Liver (tissue), 9 donors: ENCODE data around the gene ZNF366. TPM values are rescaled to one million over a fixed set of nuclear protein-coding genes. Genes with fewer than 3 reads are reported as not detected.

Experiments
- DNase-seq: peaks from one replicate; pipeline ENCODE4 v3.0.0-alpha.2; 2017; ENCODE audit warnings: low spot score
- H3K27ac ChIP-seq, 2 donors: one replicate each; pipeline ENCODE4 v1.7.0; 2013; ENCODE audit warnings: inconsistent platforms in 2 of 2, low read length in 2 of 2, control low read depth in 1 of 2, low read depth in 1 of 2, mild to moderate bottlenecking in 1 of 2
- H3K27me3 ChIP-seq, 4 donors: one replicate each; pipeline versions ENCODE4 v1.6.1 to v1.7.0; 2013; ENCODE audit warnings: low read length in 3 of 4, inconsistent platforms in 1 of 4, mild to moderate bottlenecking in 1 of 4, moderate library complexity in 1 of 4; ENCODE audit not compliant: control insufficient read depth in 4 of 4, insufficient read depth in 4 of 4
- H3K36me3 ChIP-seq, 4 donors: one replicate each; pipeline versions ENCODE4 v1.6.1 to v1.7.0; 2013; ENCODE audit warnings: low read length in 3 of 4, mild to moderate bottlenecking in 3 of 4, low read depth in 1 of 4, moderate library complexity in 1 of 4; ENCODE audit not compliant: control insufficient read depth in 4 of 4, insufficient read depth in 3 of 4
- H3K4me1 ChIP-seq, 4 donors: one replicate each; pipeline versions ENCODE4 v1.6.1 to v1.7.0; 2013; ENCODE audit warnings: low read length in 3 of 4, mild to moderate bottlenecking in 3 of 4, moderate library complexity in 1 of 4; ENCODE audit not compliant: control insufficient read depth in 4 of 4, insufficient read depth in 4 of 4
- H3K4me3 ChIP-seq, 3 donors: one replicate each; pipeline versions ENCODE4 v1.6.1 to v1.7.0; 2013; ENCODE audit warnings: low read length in 3 of 3, control low read depth in 1 of 3, low read depth in 1 of 3, mild to moderate bottlenecking in 1 of 3
- H3K9ac ChIP-seq, 2 donors: one replicate each; pipeline ENCODE4 v1.7.0; 2013; ENCODE audit warnings: low read length in 2 of 2, mild to moderate bottlenecking in 2 of 2, moderate library complexity in 2 of 2, control low read depth in 1 of 2, low read depth in 1 of 2
- H3K9me3 ChIP-seq, 4 donors: one replicate each; pipeline versions ENCODE4 v1.6.1 to v1.7.0; 2013; ENCODE audit warnings: low read length in 3 of 4; ENCODE audit not compliant: control insufficient read depth in 4 of 4
- ATF3 ChIP-seq: IDR thresholded peaks from 2 replicates; pipeline ENCODE4 v1.6.1; 2016; ENCODE audit warnings: antibody characterized with exemption
- CTCF ChIP-seq: fragments of 150-350 bp; IDR thresholded peaks from 2 replicates; pipeline ENCODE4 v1.5.1; 2017; ENCODE audit warnings: improper control_type of control experiment, low read depth, low read length; ENCODE audit not compliant: missing input control
- EGR1 ChIP-seq, 2 donors: IDR thresholded peaks; 2 replicates each; pipeline ENCODE4 v1.6.1; 2016 to 2018; ENCODE audit warnings: antibody characterized with exemption in 2 of 2, low read depth in 2 of 2
- FOXA1 ChIP-seq: IDR thresholded peaks from 2 replicates; pipeline ENCODE4 v1.6.1; 2016; ENCODE audit warnings: antibody characterized with exemption
- FOXA2 ChIP-seq: IDR thresholded peaks from 2 replicates; pipeline ENCODE4 v1.6.1; 2016; ENCODE audit warnings: antibody characterized with exemption
- GABPA ChIP-seq, 2 donors: IDR thresholded peaks in 1 of 2; conservative IDR thresholded peaks in 1 of 2; 2 replicates each; pipeline ENCODE4 v1.6.1; 2016; ENCODE audit warnings: antibody characterized with exemption in 2 of 2, mild to moderate bottlenecking in 1 of 2, moderate library complexity in 1 of 2
- HNF4A ChIP-seq, 2 donors: conservative IDR thresholded peaks; 2 replicates each; pipeline ENCODE4 v1.6.1; 2016; ENCODE audit warnings: antibody characterized with exemption in 2 of 2, mild to moderate bottlenecking in 2 of 2
- HNF4G ChIP-seq: IDR thresholded peaks from 2 replicates; pipeline ENCODE4 v1.6.1; 2016; ENCODE audit warnings: antibody characterized with exemption
- JUND ChIP-seq, 2 donors: IDR thresholded peaks; 2 replicates each; pipeline ENCODE4 v1.6.1; 2016; ENCODE audit warnings: antibody characterized with exemption in 2 of 2
- MAX ChIP-seq: IDR thresholded peaks from 2 replicates; pipeline ENCODE4 v1.6.1; 2016; ENCODE audit warnings: antibody characterized with exemption
- NR2F2 ChIP-seq: IDR thresholded peaks from 2 replicates; pipeline ENCODE4 v1.6.1; 2016; ENCODE audit warnings: antibody characterized with exemption
- RAD21 ChIP-seq, 2 donors: IDR thresholded peaks; 2 replicates each; pipeline ENCODE4 v1.6.1; 2016; ENCODE audit warnings: antibody characterized with exemption in 2 of 2, mild to moderate bottlenecking in 2 of 2
- REST ChIP-seq: IDR thresholded peaks from 2 replicates; pipeline ENCODE4 v1.6.1; 2016; ENCODE audit warnings: antibody characterized with exemption, mild to moderate bottlenecking
- RXRA ChIP-seq, 2 donors: IDR thresholded peaks; 2 replicates each; pipeline ENCODE4 v1.6.1; 2017 to 2018; ENCODE audit warnings: antibody characterized with exemption in 2 of 2, mild to moderate bottlenecking in 1 of 2
- SP1 ChIP-seq: IDR thresholded peaks from 2 replicates; pipeline ENCODE4 v1.6.1; 2018; ENCODE audit warnings: antibody characterized with exemption, mild to moderate bottlenecking
- TAF1 ChIP-seq: conservative IDR thresholded peaks from 2 replicates; pipeline ENCODE4 v1.6.1; 2016; ENCODE audit warnings: antibody characterized with exemption, mild to moderate bottlenecking
- YY1 ChIP-seq: IDR thresholded peaks from 2 replicates; pipeline ENCODE4 v1.6.1; 2016; ENCODE audit warnings: antibody characterized with exemption, mild to moderate bottlenecking
- ZBTB33 ChIP-seq: IDR thresholded peaks from 2 replicates; pipeline ENCODE4 v1.6.1; 2016; ENCODE audit warnings: antibody characterized with exemption
- WGBS: extraction: QIAGEN DNeasy Blood & Tissue Kit; methylation state at CpG from one replicate; pipeline ENCODE4 v1.1.7; 2013; 5-methylcytosine and 5-hydroxymethylcytosine counted together
- polyA plus RNA-seq, 2 donors: library from polyadenylated mRNA; stranded (reverse) in 1 of 2; unstranded in 1 of 2; fragments of 200-250 nt in 1 of 2; fragments of >200 nt in 1 of 2; fragmentation: Nextera tagmentation in 1 of 2; extraction: Ambion mirVana in 1 of 2; gene quantifications; one replicate each; pipeline versions ENCODE4 v1.2.1 to v1.2.3, GENCODE V29; 2013 to 2015
- total RNA-seq, 2 donors: library from RNA; depleted of rRNA; stranded (reverse); fragments of >200 nt; gene quantifications; one replicate each; pipeline ENCODE4 v1.2.3, GENCODE V29; 2014
- donor health status: healthy.
- donor health status: healthy.
- donor health status: healthy.
- donor health status: healthy.
- donor health status: healthy.

Gene ZNF366
- total and polyA plus RNA-seq, 4 donors: 0.71 to 1.0 (median 0.75) TPM

GRCh38 chr5:72472031-72472430 lies 35.2 kb downstream of the ZNF366 start:
- Histone ChIP-seq H3K36me3 (no peaks in the 10 kb centered on the region), H3K27ac (no peak overlapping the region), H3K9ac (no peak overlapping the region), H3K9me3 (no peaks in the 10 kb centered on the region), H3K27me3 (no peaks in the 10 kb centered on the region), H3K4me3 (no peak overlapping the region), H3K4me1 (no peaks in the 10 kb centered on the region)
- no peak for TF ChIP-seq ATF3
- TF ChIP-seq ZBTB33: no peak
- TF ChIP-seq HNF4G: no peak
- TF ChIP-seq REST: no peak
- no peak for TF ChIP-seq YY1
- no peak for TF ChIP-seq TAF1
- TF ChIP-seq FOXA1: no peak
- no peak for TF ChIP-seq RAD21 (IDR thresholded peaks at IDR 0.05)
- no peak for TF ChIP-seq HNF4A (conservative IDR thresholded peaks at IDR 0.05)
- no peak for TF ChIP-seq EGR1 (IDR thresholded peaks at IDR 0.05; ENCODE audit: low read depth in 2 of 2)
- no peak for TF ChIP-seq SP1
- 74% methylated on average over 1 of the region's 1 CpG for WGBS
- DNase-seq: no peak

GRCh38 chr5:72470826-72471225 lies 36.4 kb downstream of the ZNF366 start:
- WGBS: 91% methylated on average over 2 of the region's 2 CpGs
- no peaks in the 10 kb centered on the region for H3K9me3 ChIP-seq
- H3K4me3 ChIP-seq: no peak overlapping the region
- H3K27ac ChIP-seq: no peak overlapping the region
- H3K27me3 ChIP-seq: no peaks in the 10 kb centered on the region
- no peaks in the 10 kb centered on the region for H3K36me3 ChIP-seq
- no peaks in the 10 kb centered on the region for H3K4me1 ChIP-seq
- TF ChIP-seq HNF4A (conservative IDR thresholded peaks at IDR 0.05): no peak
- TF ChIP-seq TAF1: no peak
- no peak for TF ChIP-seq REST
- no peak for TF ChIP-seq CTCF
- TF ChIP-seq RAD21 (IDR thresholded peaks at IDR 0.05): no peak
- TF ChIP-seq RXRA (IDR thresholded peaks at IDR 0.05): no peak
- TF ChIP-seq SP1: no peak
- no peak for TF ChIP-seq GABPA (IDR thresholded peaks at IDR 0.05 in 1 of 2, conservative IDR thresholded peaks at IDR 0.05 in 1 of 2)
- no peak for TF ChIP-seq ATF3
- TF ChIP-seq YY1: no peak
- TF ChIP-seq FOXA1: no peak
- no peak for TF ChIP-seq EGR1 (IDR thresholded peaks at IDR 0.05; ENCODE audit: low read depth in 2 of 2)
- TF ChIP-seq JUND (IDR thresholded peaks at IDR 0.05): no peak
- TF ChIP-seq NR2F2: no peak
- no peak for TF ChIP-seq ZBTB33
- TF ChIP-seq HNF4G: no peak
- TF ChIP-seq FOXA2: no peak
- no peak for TF ChIP-seq MAX
- DNase-seq: no peak
- H3K9ac ChIP-seq: no peak overlapping the region
